Stimulated activated CD4-positive, alpha-beta T cell treated with anti-CD3 and anti-CD28 coated beads, Interleukin-12 subunit alpha, Interleukin-12 subunit beta, amount 100 ng/mL, for 4 hours (primary cell): ENCODE results near the gene ZNF140.

Experiments
- DNase-seq: peaks from one replicate; pipeline ENCODE4 v3.0.0-alpha.2; 2020

ZNF140 gene

GRCh38 chr12:133130808-133131128 is 50.0 kb downstream of the ZNF140 start:
- peak; percentile 27 for DNase-seq

GRCh38 chr12:133135747-133136146 is 55.0 kb downstream of the ZNF140 start:
- DNase-seq: no peak

DNA sequence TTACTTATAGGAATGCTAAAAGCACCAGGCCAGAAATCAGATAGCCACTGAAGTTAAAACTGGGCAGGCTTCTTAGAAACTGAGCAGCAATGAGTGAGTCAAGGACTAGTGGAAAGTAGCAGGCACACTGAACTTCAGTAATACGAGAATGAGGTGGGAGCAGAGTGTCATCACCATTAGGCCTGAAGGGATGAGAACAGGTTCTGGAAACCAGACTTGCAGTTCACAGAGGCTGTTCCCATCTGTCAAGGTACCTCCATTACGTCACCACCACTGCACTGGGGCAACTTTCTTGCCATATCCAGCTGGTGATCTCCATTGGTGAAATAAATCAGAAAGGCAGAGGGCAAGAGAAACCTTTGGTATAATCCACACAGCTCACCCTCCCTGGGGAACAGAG is 65.3 kb downstream of the ZNF140 start:
- no peak for DNase-seq

DNA sequence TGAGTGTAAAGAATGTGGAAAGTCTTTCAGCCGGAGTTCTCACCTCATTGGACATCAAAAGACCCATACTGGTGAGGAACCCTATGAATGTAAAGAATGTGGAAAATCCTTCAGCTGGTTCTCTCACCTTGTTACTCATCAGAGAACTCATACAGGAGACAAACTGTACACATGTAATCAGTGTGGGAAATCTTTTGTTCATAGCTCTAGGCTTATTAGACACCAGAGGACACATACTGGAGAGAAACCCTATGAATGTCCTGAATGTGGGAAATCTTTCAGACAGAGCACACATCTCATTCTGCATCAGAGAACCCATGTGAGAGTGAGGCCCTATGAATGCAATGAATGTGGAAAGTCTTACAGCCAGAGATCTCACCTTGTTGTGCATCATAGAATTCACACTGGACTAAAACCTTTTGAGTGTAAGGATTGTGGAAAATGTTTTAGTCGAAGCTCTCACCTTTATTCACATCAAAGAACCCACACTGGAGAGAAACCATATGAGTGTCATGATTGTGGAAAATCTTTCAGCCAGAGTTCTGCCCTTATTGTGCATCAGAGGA is 75.5 kb downstream of the ZNF140 start:
- no peak for DNase-seq
